Mesothelial cell of epicardium (in vitro differentiated cells): ENCODE results near the gene CAPZA1. TPM values are rescaled to one million over a fixed set of nuclear protein-coding genes. Genes with fewer than 3 reads are reported as not detected.

Experiments
- DNase-seq, 2 experiments: peaks; one replicate each; pipeline ENCODE4 v3.0.0; 2021; ENCODE audit warnings: low spot score in 2 of 2; ENCODE audit not compliant: unreplicated experiment in 2 of 2
- H3K27ac Mint-ChIP-seq: 2 replicates; pipeline ENCODE4 v1.8.0; 2021; ENCODE audit warnings: mixed read lengths
- H3K27me3 Mint-ChIP-seq: 2 replicates; pipeline ENCODE4 v1.8.0; 2021; ENCODE audit warnings: low read depth, mixed read lengths
- H3K36me3 Mint-ChIP-seq: 2 replicates; pipeline ENCODE4 v1.8.0; 2021; ENCODE audit warnings: mixed read lengths
- H3K4me1 Mint-ChIP-seq: 2 replicates; pipeline ENCODE4 v1.8.0; 2021; ENCODE audit warnings: mixed read lengths
- H3K4me3 Mint-ChIP-seq: 2 replicates; pipeline ENCODE4 v1.8.0; 2021; ENCODE audit warnings: mild to moderate bottlenecking, moderate library complexity, mixed read lengths
- H3K9me3 Mint-ChIP-seq: 2 replicates; pipeline ENCODE4 v1.8.0; 2021; ENCODE audit warnings: mixed read lengths
- CTCF ChIP-seq: fragments of 200-600 bp; sonication (generic); IDR thresholded peaks from one replicate; pipeline ENCODE4 v1.5.0; 2021; ENCODE audit warnings: antibody characterized with exemption; ENCODE audit not compliant: unreplicated experiment
- total RNA-seq: library from RNA; stranded (reverse); gene quantifications from 3 replicates; pipeline ENCODE4 v1.2.1, GENCODE V29; 2021

The CAPZA1 gene
- total RNA-seq, 1 donor from 2014 or later: 109 TPM

DNA sequence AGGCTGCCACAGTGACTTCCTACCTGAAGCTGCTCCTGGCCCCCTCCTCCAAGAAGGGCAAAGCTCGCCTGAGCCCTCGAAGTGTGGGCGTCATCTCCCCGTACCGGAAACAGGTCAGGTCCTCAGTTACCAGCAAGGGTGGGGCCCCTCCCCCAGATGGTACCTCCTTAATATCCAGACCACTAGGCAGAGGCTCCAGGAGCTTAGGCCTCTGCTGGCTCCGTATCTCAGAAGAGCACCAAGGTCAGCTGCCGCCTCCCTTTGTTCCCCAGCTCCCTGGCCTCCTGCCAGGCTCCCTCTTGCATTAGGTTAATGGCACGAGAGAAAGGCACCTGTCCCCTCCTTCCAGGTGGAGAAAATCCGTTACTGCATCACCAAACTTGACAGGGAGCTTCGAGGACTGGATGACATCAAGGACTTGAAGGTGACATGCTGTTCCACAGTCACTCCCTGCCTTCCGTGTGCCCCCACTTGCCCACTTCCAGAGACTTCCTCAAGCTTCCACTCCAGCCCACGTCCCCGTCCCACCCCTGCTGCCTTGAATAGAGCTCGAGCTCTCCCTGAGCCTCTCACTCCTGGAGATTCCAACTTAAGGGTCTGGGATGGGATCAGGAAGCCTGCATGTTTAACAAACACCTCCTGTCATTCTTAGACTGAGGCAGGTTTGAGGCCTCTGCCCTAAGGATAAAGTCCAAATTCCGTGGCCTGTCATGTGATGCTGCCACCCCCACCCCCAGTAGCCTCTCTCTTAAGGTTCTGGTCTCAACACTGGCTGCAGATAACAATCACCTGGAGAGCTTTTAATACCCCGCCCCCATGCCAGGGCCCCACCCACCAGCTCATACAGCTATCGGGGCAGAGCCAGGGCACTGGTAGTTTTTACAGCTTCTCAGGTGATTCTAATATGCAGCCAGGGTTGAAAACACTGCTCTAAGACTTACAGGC is 79.0 kb downstream of the CAPZA1 start:
- Mint-ChIP-seq H3K9me3 (no peaks in the 10 kb centered on the region), H3K27ac (peak overlapping the region; percentile 98), H3K4me1 (peaks cover 61% of the 10 kb centered on the region), H3K27me3 (no peaks in the 10 kb centered on the region), H3K4me3 (no peak overlapping the region), H3K36me3 (peaks cover 29% of the 10 kb centered on the region)
- TF ChIP-seq CTCF: no peak
- DNase-seq: no peak

GRCh38 chr1:112699425-112700144 is 80.0 kb downstream of the CAPZA1 start:
- Mint-ChIP-seq H3K4me3 (no peak overlapping the region), H3K9me3 (no peaks in the 10 kb centered on the region), H3K4me1 (peaks cover 70% of the 10 kb centered on the region), H3K27ac (peak overlapping the region; percentile 98), H3K36me3 (peaks cover 29% of the 10 kb centered on the region), H3K27me3 (no peaks in the 10 kb centered on the region)
- DNase-seq: no peak
- no peak for TF ChIP-seq CTCF

GRCh38 chr1:112700290-112701226 is 80.9 kb downstream of the CAPZA1 start:
- Mint-ChIP-seq H3K36me3 (peaks cover 25% of the 10 kb centered on the region), H3K27me3 (no peaks in the 10 kb centered on the region), H3K27ac (peak overlapping the region; percentile 98), H3K4me1 (peaks cover 79% of the 10 kb centered on the region), H3K9me3 (no peaks in the 10 kb centered on the region), H3K4me3 (peak overlapping the region; percentile 38)
- TF ChIP-seq CTCF: no peak
- peak; percentile 87 to 95 for DNase-seq

GRCh38 chr1:112701227-112702066 is 81.8 kb downstream of the CAPZA1 start:
- H3K27me3 Mint-ChIP-seq: no peaks in the 10 kb centered on the region
- no peak for DNase-seq
- no peak for TF ChIP-seq CTCF
- peak overlapping the region; percentile 38 for H3K4me3 Mint-ChIP-seq
- H3K9me3 Mint-ChIP-seq: no peaks in the 10 kb centered on the region
- H3K36me3 Mint-ChIP-seq: peaks cover 25% of the 10 kb centered on the region
- H3K27ac Mint-ChIP-seq: peak overlapping the region; percentile 98
- H3K4me1 Mint-ChIP-seq: peaks cover 87% of the 10 kb centered on the region
